RKO (cell line): ENCODE measurements around the gene PARN.
"Not testable (repeated sequence)": the region's sequence is repeated elsewhere in the genome, so short reads cannot be mapped to it uniquely, and the experiment has no call there.

Experiments used
- DNase-seq: peaks from one replicate; pipeline ENCODE4 v3.0.0-alpha.2; 2016; ENCODE audit warnings: low spot score

Gene PARN

GRCh38 chr16:14400285-14400977, 229.6 kb downstream of the PARN start:
- DNase-seq, result no peak

GRCh38 chr16:14399378-14400284, 230.4 kb downstream of the PARN start:
- DNase-seq, result peak; percentile 49

- DNase-seq, result no peak
These were observed 231.9 kb downstream of the PARN start for GRCh38 chr16:14398014-14398717.

- not testable (repeated sequence) for DNase-seq
These were observed 234.3 kb downstream of the PARN start for GRCh38 chr16:14395710-14396304.

GRCh38 chr16:14394834-14395233, 235.2 kb downstream of the PARN start:
- no peak for DNase-seq

GRCh38 chr16:14392960-14393359, 237.1 kb downstream of the PARN start:
- no peak for DNase-seq

GRCh38 chr16:14389359-14389758, 240.7 kb downstream of the PARN start:
- no peak for DNase-seq

GRCh38 chr16:14388243-14388642, 241.8 kb downstream of the PARN start:
- DNase-seq, result no peak

GRCh38 chr16:14386115-14386514, 243.9 kb downstream of the PARN start:
- DNase-seq, result no peak
